ENCODE data around the gene SND1. TPM values are rescaled to one million over a fixed set of nuclear protein-coding genes. Genes with fewer than 3 reads are reported as not detected.
A peak's percentile ranks its signal among the peaks of the same experiment; 100 is the strongest.

SND1 gene
- total RNA-seq, 1 experiment from 2014 or later = 139 TPM

- no TSS peak for BruUV-seq (replicated peaks)
- CTCF ChIA-PET = interaction anchor here (1.1 kb wide), 1 partner anchor 313 kb away, joined by 6 read pairs; no protein-coding TSS in a partner anchor
- no peak overlapping the region for H3K4me2 ChIP-seq (ENCODE audit: low read length)
- H3F3A ChIP-seq (ENCODE audit: low read length, unreplicated experiment) = peaks cover 4% of the 10 kb centered on the region
- peaks cover 70% of the 10 kb centered on the region for H3K36me3 ChIP-seq (ENCODE audit: low read depth, low read length)
- H3K79me2 ChIP-seq (ENCODE audit: low read length) = 0 out of 2 replicates have a peak, but pooled peaks cover 6% of the 10 kb centered on the region
- no peak for DNase-seq
- TF ChIP-seq EZH2 (IDR thresholded peaks at IDR 0.05; ENCODE audit: low read length, unreplicated experiment) = no peak
- TF ChIP-seq EZH2phosphoT487 (IDR thresholded peaks at IDR 0.05; ENCODE audit: borderline replicate concordance, low read length) = no peak
- TF ChIP-seq CTCF (conservative IDR thresholded peaks at IDR 0.05; ENCODE audit: low read depth, low read length) = no peak
- POLR2A ChIA-PET (ENCODE audit: unreplicated experiment) = no interaction called here
- no peak overlapping the region for H3K27ac ChIP-seq (ENCODE audit: low read length)
- no peaks in the 10 kb centered on the region for H3K9me3 ChIP-seq (ENCODE audit: low read length)
- H3K4me3 ChIP-seq (ENCODE audit: low read length) = no peak overlapping the region
- H2AFZ ChIP-seq (ENCODE audit: low read length) = no peak overlapping the region
- peaks cover 15% of the 10 kb centered on the region for H3K4me1 ChIP-seq (ENCODE audit: insufficient read depth, low read length)
- no peak for ATAC-seq
- H4K20me1 ChIP-seq (ENCODE audit: low read length) = 0 out of 2 replicates have a peak, but pooled peaks cover 7% of the 10 kb centered on the region
- H3K27me3 ChIP-seq (ENCODE audit: low read length) = no peaks in the 10 kb centered on the region
- H3K9me2 ChIP-seq (replicated peaks; ENCODE audit: low read length) = no peaks in the 10 kb centered on the region
- no peak overlapping the region for H3K9ac ChIP-seq (ENCODE audit: low read length)
- intact Hi-C loops (cut with micrococcal nuclease) = loop anchor here (10.0 kb wide), 2 partner anchors 53 to 497 kb away; partner anchors contain the start of gene SND1
These were observed 56.2 kb downstream of the SND1 start for GRCh38 chr7:127708201-127708600.

- no peaks in the 10 kb centered on the region for H3K9me3 ChIP-seq (ENCODE audit: low read length)
- peaks cover 70% of the 10 kb centered on the region for H3K36me3 ChIP-seq (ENCODE audit: low read depth, low read length)
- 0 out of 2 replicates have a peak, but pooled peaks cover 6% of the 10 kb centered on the region for H3K79me2 ChIP-seq (ENCODE audit: low read length)
- TF ChIP-seq EZH2 (IDR thresholded peaks at IDR 0.05; ENCODE audit: low read length, unreplicated experiment) = no peak
- TF ChIP-seq EZH2phosphoT487 (IDR thresholded peaks at IDR 0.05; ENCODE audit: borderline replicate concordance, low read length) = no peak
- TF ChIP-seq CTCF (conservative IDR thresholded peaks at IDR 0.05; ENCODE audit: low read depth, low read length) = peak; percentile 75
- H3F3A ChIP-seq (ENCODE audit: low read length, unreplicated experiment) = peaks cover 4% of the 10 kb centered on the region
- no TSS peak for BruUV-seq (replicated peaks)
- intact Hi-C loops (cut with micrococcal nuclease) = loop anchor here (10.0 kb wide), 2 partner anchors 54 to 496 kb away; partner anchors contain the start of gene SND1
- H4K20me1 ChIP-seq (ENCODE audit: low read length) = 0 out of 2 replicates have a peak, but pooled peaks cover 7% of the 10 kb centered on the region
- H3K4me1 ChIP-seq (ENCODE audit: insufficient read depth, low read length) = peaks cover 15% of the 10 kb centered on the region
- no peak overlapping the region for H3K27ac ChIP-seq (ENCODE audit: low read length)
- H2AFZ ChIP-seq (ENCODE audit: low read length) = no peak overlapping the region
- CTCF ChIA-PET = interaction anchor here (1.1 kb wide), 1 partner anchor 312 kb away, joined by 6 read pairs; no protein-coding TSS in a partner anchor
- no peak overlapping the region for H3K4me3 ChIP-seq (ENCODE audit: low read length)
- H3K9me2 ChIP-seq (replicated peaks; ENCODE audit: low read length) = no peaks in the 10 kb centered on the region
- no peak overlapping the region for H3K4me2 ChIP-seq (ENCODE audit: low read length)
- DNase-seq (peak; percentile 80), ATAC-seq (peak; percentile 53)
- no peaks in the 10 kb centered on the region for H3K27me3 ChIP-seq (ENCODE audit: low read length)
- no peak overlapping the region for H3K9ac ChIP-seq (ENCODE audit: low read length)
- POLR2A ChIA-PET (ENCODE audit: unreplicated experiment) = no interaction called here
These were observed 56.8 kb downstream of the SND1 start for GRCh38 chr7:127708788-127709187.

- H3K9ac ChIP-seq (ENCODE audit: low read length) = no peak overlapping the region
- no peak overlapping the region for H2AFZ ChIP-seq (ENCODE audit: low read length)
- ChIA-PET POLR2A (ENCODE audit: unreplicated experiment) (no interaction called here), CTCF (interaction anchor here (0.6 kb wide), 1 partner anchor 499 kb away, joined by 4 read pairs; no protein-coding TSS in a partner anchor)
- BruUV-seq (replicated peaks) = no TSS peak
- no peaks in the 10 kb centered on the region for H3K9me2 ChIP-seq (replicated peaks; ENCODE audit: low read length)
- no peak for ATAC-seq
- H4K20me1 ChIP-seq (ENCODE audit: low read length) = 0 out of 2 replicates have a peak, but pooled peaks cover 10% of the 10 kb centered on the region
- H3K27me3 ChIP-seq (ENCODE audit: low read length) = no peaks in the 10 kb centered on the region
- peaks cover 22% of the 10 kb centered on the region; the same call in 1 of the 2 replicates for H3K79me2 ChIP-seq (ENCODE audit: low read length)
- peaks cover 4% of the 10 kb centered on the region for H3F3A ChIP-seq (ENCODE audit: low read length, unreplicated experiment)
- H3K36me3 ChIP-seq (ENCODE audit: low read depth, low read length) = peaks cover 60% of the 10 kb centered on the region
- intact Hi-C loops (cut with micrococcal nuclease) = no loop called here
- no peaks in the 10 kb centered on the region for H3K9me3 ChIP-seq (ENCODE audit: low read length)
- TF ChIP-seq EZH2phosphoT487 (IDR thresholded peaks at IDR 0.05; ENCODE audit: borderline replicate concordance, low read length) = no peak
- no peak for TF ChIP-seq CTCF (conservative IDR thresholded peaks at IDR 0.05; ENCODE audit: low read depth, low read length)
- TF ChIP-seq EZH2 (IDR thresholded peaks at IDR 0.05; ENCODE audit: low read length, unreplicated experiment) = no peak
- H3K4me2 ChIP-seq (ENCODE audit: low read length) = no peak overlapping the region
- no peak overlapping the region for H3K4me3 ChIP-seq (ENCODE audit: low read length)
- no peak for DNase-seq
- peaks cover 15% of the 10 kb centered on the region for H3K4me1 ChIP-seq (ENCODE audit: insufficient read depth, low read length)
- no peak overlapping the region for H3K27ac ChIP-seq (ENCODE audit: low read length)
These were observed 58.6 kb downstream of the SND1 start for GRCh38 chr7:127710635-127711034.

Data from PC-3 (cell line).